Fibroblast of mammary gland (primary cell): Measurements from ENCODE around the gene RPRM.

Experiments
- DNase-seq: peaks from one replicate; pipeline ENCODE4 v3.0.0-alpha.2; 2010; ENCODE audit warnings: low read depth
- H3K4me3 ChIP-seq: 2 replicates; pipeline ENCODE4 v1.5.1; 2011; ENCODE audit warnings: low read depth, mild to moderate bottlenecking, low read length, moderate library complexity; ENCODE audit not compliant: control insufficient read depth
- CTCF ChIP-seq: conservative IDR thresholded peaks from 2 replicates; pipeline ENCODE4 v1.5.1; 2011; ENCODE audit warnings: low read depth, low read length, inconsistent platforms; ENCODE audit not compliant: control insufficient read depth, insufficient read depth

Gene RPRM

GRCh38 chr2:153433403-153433802 is 45.2 kb downstream of the RPRM start:
- no peak overlapping the region for H3K4me3 ChIP-seq
- DNase-seq, result no peak
- TF ChIP-seq CTCF, result no peak

GRCh38 chr2:153432381-153432780 is 46.2 kb downstream of the RPRM start:
- no peak for DNase-seq
- no peak overlapping the region for H3K4me3 ChIP-seq
- no peak for TF ChIP-seq CTCF

- DNase-seq, result no peak
- TF ChIP-seq CTCF, result no peak
Observed at GRCh38 chr2:153431114-153431513, 47.4 kb downstream of the RPRM start.

More at GRCh38 chr2:153431114-153431513, 47.4 kb downstream of the RPRM start:
- no peak overlapping the region for H3K4me3 ChIP-seq
